H1 (cell line): Measurements from ENCODE around the gene CHMP4B. TPM values are rescaled to one million over a fixed set of nuclear protein-coding genes. Genes with fewer than 3 reads are reported as not detected.

ENCODE experiments used
- CTCF ChIA-PET: fragments of 300-600 bp; sonication (Branson Sonifier 250); formaldehyde crosslinking; loops from one replicate; lab custom pipeline; 2021; ENCODE audit not compliant: partially characterized antibody; lab: Charles Lee
- POLR2A ChIA-PET: fragments of 300-600 bp; sonication (Branson Sonifier 250); formaldehyde crosslinking; loops from one replicate; lab custom pipeline; 2021; ENCODE audit warnings: inconsistent platforms; ENCODE audit not compliant: partially characterized antibody; lab: Charles Lee
- DNase-seq, 2 experiments: peaks; one replicate each; pipeline versions ENCODE4 v3.0.0 to v3.0.0-alpha.2; 2010 to 2022; ENCODE audit warnings: low spot score in 2 of 2, low read depth in 1 of 2, mixed read lengths in 1 of 2
- FAIRE-seq: peaks from 2 replicates; lab custom pipeline; 2011; peaks lifted over from hg19 to GRCh38; lab: Jason Lieb, UNC
- H2AFZ ChIP-seq: 2 replicates; pipeline ENCODE4 v1.8.1; 2012; ENCODE audit warnings: low read length, inconsistent platforms
- H2AK5ac ChIP-seq: 2 replicates; pipeline ENCODE4 v1.6.1; 2013; ENCODE audit warnings: low read depth, low read length
- H2BK120ac ChIP-seq: replicated peaks from 2 replicates; pipeline ENCODE3; 2013; ENCODE audit warnings: low read depth, low read length, inconsistent platforms
- H2BK12ac ChIP-seq: 2 replicates; pipeline ENCODE4 v1.6.1; 2013; ENCODE audit warnings: low read depth, low read length
- H2BK15ac ChIP-seq: 2 replicates; pipeline ENCODE4 v1.6.1; 2013; ENCODE audit warnings: low read length
- H2BK20ac ChIP-seq: 2 replicates; pipeline ENCODE4 v1.6.1; 2013; ENCODE audit warnings: low read length
- H2BK5ac ChIP-seq: 2 replicates; pipeline ENCODE4 v1.6.1; 2013; ENCODE audit warnings: low read depth, low read length
- H3K14ac ChIP-seq: 2 replicates; pipeline ENCODE4 v1.6.1; 2013; ENCODE audit warnings: inconsistent platforms; ENCODE audit not compliant: insufficient read length
- H3K18ac ChIP-seq: 2 replicates; pipeline ENCODE4 v1.6.1; 2013; ENCODE audit warnings: low read length; ENCODE audit errors: extremely low read depth
- H3K23ac ChIP-seq: 2 replicates; pipeline ENCODE4 v1.6.1; 2013; ENCODE audit warnings: inconsistent platforms; ENCODE audit not compliant: insufficient read length
- H3K23me2 ChIP-seq: 2 replicates; pipeline ENCODE4 v1.6.1; 2013; ENCODE audit warnings: low read depth, low read length
- H3K27ac ChIP-seq: 2 replicates; pipeline ENCODE4 v1.6.1; 2011; ENCODE audit warnings: low read depth, low read length, inconsistent platforms
- H3K27me3 ChIP-seq, 4 experiments: replicated peaks in 1 of 4; 1 replicate in 1 of 4; 2 replicates in 3 of 4; pipeline versions ENCODE4 v1.6.1 to v1.8.1; 2011 to 2013; ENCODE audit warnings: low read length in 3 of 4, mild to moderate bottlenecking in 3 of 4, inconsistent platforms in 2 of 4, mixed read lengths in 2 of 4, moderate library complexity in 1 of 4; ENCODE audit not compliant: control insufficient read depth in 3 of 4, insufficient read depth in 3 of 4; ENCODE audit errors: extremely low read depth in 1 of 4
- H3K36me3 ChIP-seq, 4 experiments: 2 replicates each; pipeline versions ENCODE4 v1.6.1 to v1.8.1; 2011 to 2013; ENCODE audit warnings: mild to moderate bottlenecking in 4 of 4, low read length in 3 of 4, moderate library complexity in 2 of 4, control low read depth in 1 of 4, inconsistent platforms in 1 of 4; ENCODE audit not compliant: insufficient read depth in 4 of 4, control insufficient read depth in 2 of 4
- H3K4ac ChIP-seq: replicated peaks from 2 replicates; pipeline ENCODE3; 2013; ENCODE audit warnings: low read length, low read depth, mixed read lengths, inconsistent platforms; ENCODE audit not compliant: insufficient read length
- H3K4me1 ChIP-seq, 4 experiments: replicated peaks in 1 of 4; 1 replicate in 1 of 4; 2 replicates in 3 of 4; pipeline versions ENCODE4 v1.6.1 to v1.8.1; 2011 to 2013; ENCODE audit warnings: low read length in 3 of 4, inconsistent platforms in 2 of 4, mixed read lengths in 1 of 4; ENCODE audit not compliant: insufficient read depth in 4 of 4, control insufficient read depth in 3 of 4
- H3K4me2 ChIP-seq, 2 experiments: 2 replicates each; pipeline versions ENCODE4 v1.6.1 to v1.8.1; 2011 to 2013; ENCODE audit warnings: low read depth in 2 of 2, low read length in 2 of 2, control low read depth in 1 of 2, inconsistent platforms in 1 of 2, mild to moderate bottlenecking in 1 of 2; ENCODE audit not compliant: insufficient read depth in 1 of 2
- H3K4me3 ChIP-seq, 4 experiments: fragments of 200-600, 300-600 bp in 1 of 4; sonication (generic), shearing (Covaris generic), sonication (Bioruptor Twin) in 1 of 4; 2 replicates each; pipeline versions ENCODE4 v1.5.1 to v1.8.1; 2011 to 2016; ENCODE audit warnings: low read length in 4 of 4, low read depth in 3 of 4, control low read depth in 2 of 4, inconsistent platforms in 2 of 4, mild to moderate bottlenecking in 2 of 4, mixed read lengths in 1 of 4, moderate library complexity in 1 of 4; ENCODE audit not compliant: insufficient read depth in 2 of 4; ENCODE audit errors: extremely low read depth in 1 of 4
- H3K56ac ChIP-seq: replicated peaks from 2 replicates; pipeline ENCODE3; 2013; ENCODE audit warnings: low read depth, mild to moderate bottlenecking, mixed read lengths, low read length, inconsistent platforms; ENCODE audit not compliant: insufficient read length
- H3K79me1 ChIP-seq: 2 replicates; pipeline ENCODE4 v1.6.1; 2013; ENCODE audit warnings: low read depth, low read length, control low read depth
- H3K79me2 ChIP-seq, 2 experiments: 2 replicates each; pipeline versions ENCODE4 v1.6.1 to v1.8.1; 2012 to 2013; ENCODE audit warnings: low read length in 2 of 2, mild to moderate bottlenecking in 2 of 2, inconsistent platforms in 1 of 2; ENCODE audit not compliant: insufficient read depth in 2 of 2, control insufficient read depth in 1 of 2
- H3K9ac ChIP-seq, 4 experiments: replicated peaks in 1 of 4; 1 replicate in 1 of 4; 2 replicates in 3 of 4; pipeline versions ENCODE4 v1.6.1 to v1.8.1; 2011 to 2013; ENCODE audit warnings: low read depth in 3 of 4, low read length in 3 of 4, control low read depth in 2 of 4, mild to moderate bottlenecking in 2 of 4, moderate library complexity in 2 of 4, inconsistent platforms in 1 of 4; ENCODE audit errors: extremely low read depth in 1 of 4
- H3K9me3 ChIP-seq, 2 experiments: 2 replicates each; pipeline versions ENCODE4 v1.6.1 to v1.8.1; 2012 to 2013; ENCODE audit warnings: mild to moderate bottlenecking in 2 of 2, moderate library complexity in 2 of 2, control low read depth in 1 of 2, inconsistent platforms in 1 of 2, low read depth in 1 of 2, low read length in 1 of 2, mixed read lengths in 1 of 2; ENCODE audit not compliant: insufficient read depth in 2 of 2
- H4K20me1 ChIP-seq, 2 experiments: replicated peaks in 1 of 2; 2 replicates each; pipeline versions ENCODE3 to v1.8.1; 2011 to 2013; ENCODE audit warnings: inconsistent platforms in 2 of 2, low read length in 2 of 2, mild to moderate bottlenecking in 1 of 2; ENCODE audit not compliant: insufficient read depth in 2 of 2, control insufficient read depth in 1 of 2
- H4K5ac ChIP-seq: 2 replicates; pipeline ENCODE4 v1.6.1; 2013; ENCODE audit warnings: low read length, low read depth, mixed read lengths, inconsistent platforms; ENCODE audit not compliant: insufficient read length
- H4K8ac ChIP-seq: 2 replicates; pipeline ENCODE4 v1.8.0; 2013; ENCODE audit warnings: mild to moderate bottlenecking, moderate library complexity, low read length, inconsistent platforms; ENCODE audit not compliant: insufficient read depth; ENCODE audit errors: extremely low read depth
- H4K91ac ChIP-seq: replicated peaks from 2 replicates; pipeline ENCODE3; 2013; ENCODE audit warnings: low read length, mixed read lengths, inconsistent platforms; ENCODE audit not compliant: insufficient read length
- ATF2 ChIP-seq: IDR thresholded peaks from 2 replicates; pipeline ENCODE4 v1.6.1; 2012; ENCODE audit warnings: low read length, inconsistent platforms
- BCL11A ChIP-seq, 2 experiments: IDR thresholded peaks; one replicate each; pipeline ENCODE4 v1.6.1; 2011; ENCODE audit warnings: low read depth in 2 of 2, low read length in 2 of 2, mild to moderate bottlenecking in 2 of 2
- CBX5 ChIP-seq: fragments of 300-800, 300-1000 bp; sonication (generic); IDR thresholded peaks from 2 replicates; pipeline ENCODE4 v1.7.1; 2016; ENCODE audit warnings: antibody characterized with exemption, low read length, low read depth
- CTBP2 ChIP-seq: IDR thresholded peaks from 2 replicates; pipeline ENCODE4 v1.7.0; 2011; ENCODE audit warnings: borderline replicate concordance, mild to moderate bottlenecking, moderate library complexity, mixed read lengths, low read length; ENCODE audit not compliant: insufficient read depth, insufficient read length
- E2F6 ChIP-seq: IDR thresholded peaks from 2 replicates; pipeline ENCODE4 v1.6.1; 2012; ENCODE audit warnings: inconsistent platforms
- MAFK ChIP-seq: IDR thresholded peaks from 2 replicates; pipeline ENCODE4 v1.6.1; 2012; ENCODE audit warnings: low read depth, mild to moderate bottlenecking, improper control_type of control experiment, low read length
- RBBP5 ChIP-seq: IDR thresholded peaks from 2 replicates; pipeline ENCODE4 v1.7.1; 2012; ENCODE audit warnings: low read depth, mild to moderate bottlenecking, inconsistent platforms, low read length, moderate library complexity, borderline replicate concordance
- SP2 ChIP-seq: IDR thresholded peaks from 2 replicates; pipeline ENCODE4 v1.6.1; 2012; ENCODE audit warnings: mild to moderate bottlenecking, low read length, inconsistent platforms
- SRF ChIP-seq: IDR thresholded peaks from 2 replicates; pipeline ENCODE4 v1.6.1; 2011; ENCODE audit warnings: mild to moderate bottlenecking, low read depth, low read length, moderate library complexity
- TAF1 ChIP-seq: IDR thresholded peaks from 2 replicates; pipeline ENCODE4 v1.6.1; 2011; ENCODE audit warnings: mild to moderate bottlenecking, low read depth, low read length
- YY1 ChIP-seq: IDR thresholded peaks from 2 replicates; pipeline ENCODE4 v1.6.1; 2011; ENCODE audit warnings: low read depth, mild to moderate bottlenecking, low read length
- WGBS, 2 experiments: shearing (Covaris generic) in 1 of 2; methylation state at CpG; one replicate each; pipeline versions ENCODE4 v1.1.6 to v1.1.7; 2013 to 2015; ENCODE audit warnings: low lambda C conversion rate in 2 of 2, mixed read lengths in 2 of 2, inconsistent platforms in 1 of 2, low coverage in 1 of 2, missing lambda C conversion rate in 1 of 2; ENCODE audit not compliant: insufficient replicate concordance in 2 of 2, insufficient coverage in 1 of 2, insufficient read length in 1 of 2; ENCODE audit errors: extremely low coverage in 1 of 2, missing lambda C conversion rate in 1 of 2; 5-methylcytosine and 5-hydroxymethylcytosine counted together
- polyA plus RNA-seq, 7 experiments: library from polyadenylated mRNA; depleted of rRNA in 3 of 7; stranded (reverse) in 5 of 7; unstranded in 2 of 7; fragments of >200 nt in 5 of 7; fragments of 200-250 nt in 2 of 7; gene quantifications; 1 replicate in 5 of 7; 2 replicates in 1 of 7; 4 replicates in 1 of 7; pipeline versions ENCODE4 v1.2.1 to v1.2.3, GENCODE V29; 2011 to 2013; ENCODE audit warnings: missing spikeins in 2 of 7, mixed read lengths in 2 of 7
- total RNA-seq: library from RNA; stranded (reverse); fragmentation: NEBNext Ultra II Directional; extraction: Animal tissue kit (Norgen Biotek cat#: 25700); gene quantifications from 2 replicates; pipeline ENCODE4 v1.2.1, GENCODE V29; 2021

The CHMP4B gene
- total and polyA plus RNA-seq, 2 of the 8 experiments (the other 6 are each of a cell fraction or from before 2014, with no cell fraction given), result 38.6 to 66.3 TPM

DNA sequence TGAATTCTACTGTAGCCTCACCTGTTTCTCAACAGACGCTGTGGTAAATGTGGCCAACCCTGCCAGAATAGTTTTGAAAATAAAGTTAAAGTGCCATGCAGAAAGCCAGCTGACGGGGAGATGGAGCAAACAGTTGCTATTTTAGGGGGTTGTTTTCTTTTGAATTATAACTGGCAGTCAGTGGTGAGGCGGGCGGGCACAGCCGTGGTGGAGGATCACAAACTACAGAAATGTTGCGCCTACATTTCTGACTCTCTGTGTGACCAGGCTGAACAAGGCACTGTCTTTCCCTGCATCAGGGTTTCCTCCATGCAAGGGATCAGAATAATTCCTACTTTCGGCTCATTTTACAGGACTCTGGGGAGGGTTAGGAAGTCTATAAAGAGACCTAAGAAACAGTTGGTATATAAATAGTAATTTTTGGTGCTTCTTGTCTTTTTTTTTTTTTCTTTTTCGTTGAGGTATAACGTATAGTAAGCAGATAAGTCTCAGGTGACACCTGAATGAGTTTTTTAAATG lies 17.2 kb downstream of the CHMP4B start:
- DNase-seq, result no peak
- peaks cover 3 to 14% (median 6%) of the 10 kb centered on the region in 4 experiments; a peak in 4 of 7 replicates for H3K4me1 ChIP-seq
- no peak overlapping the region for H2BK15ac ChIP-seq
- no peak overlapping the region for H3K27ac ChIP-seq
- peaks cover 28% of the 10 kb centered on the region for H3K79me1 ChIP-seq
- no peak overlapping the region for H3K56ac ChIP-seq
- H4K5ac ChIP-seq, result no peak overlapping the region
- H2BK5ac ChIP-seq, result no peak overlapping the region
- no peak overlapping the region for H2AFZ ChIP-seq
- 92% methylated on average over 9 of the region's 9 CpGs; no CpG with 5 or more reads in 1 of the 2 experiments for WGBS, 2 experiments
- no peak for FAIRE-seq
- H2AK5ac ChIP-seq, result no peak overlapping the region
- H2BK120ac ChIP-seq, result no peak overlapping the region
- peaks cover 0 to 24% of the 10 kb centered on the region in 2 experiments for H4K20me1 ChIP-seq
- H3K4me3 ChIP-seq, result no peak overlapping the region
- CTCF ChIA-PET, result interaction anchor here (0.8 to 1.3 kb wide), 3 partner anchors 35 to 102 kb away, joined by 3 read pairs; no protein-coding TSS in a partner anchor
- no peaks in the 10 kb centered on the region for H3K23me2 ChIP-seq
- no peak overlapping the region for H4K91ac ChIP-seq
- no peak overlapping the region for H3K4me2 ChIP-seq
- H3K27me3 ChIP-seq, result no peaks in the 10 kb centered on the region
- no peak overlapping the region for H4K8ac ChIP-seq
- no peaks in the 10 kb centered on the region for H3K36me3 ChIP-seq
- no peak overlapping the region for H3K18ac ChIP-seq
- 0 out of 7 replicates have a peak overlapping the region, but pooled peaks of 1 of the 4 experiments have one; percentile 39 for H3K9ac ChIP-seq
- no peak overlapping the region for H3K4ac ChIP-seq
- POLR2A ChIA-PET, result interaction anchor here (1.0 to 1.2 kb wide), 2 partner anchors 15 kb away, joined by 3 read pairs; no protein-coding TSS in a partner anchor
- no peak overlapping the region for H3K14ac ChIP-seq
- H3K23ac ChIP-seq, result no peak overlapping the region
- no peaks in the 10 kb centered on the region for H3K9me3 ChIP-seq
- H2BK20ac ChIP-seq, result no peak overlapping the region
- H3K79me2 ChIP-seq, result peaks cover 3 to 71% of the 10 kb centered on the region in 2 experiments; a peak in 2 of 4 replicates
- H2BK12ac ChIP-seq, result no peak overlapping the region
- no peak for TF ChIP-seq MAFK
- no peak for TF ChIP-seq SRF
- no peak for TF ChIP-seq CBX5
- no peak for TF ChIP-seq BCL11A (IDR thresholded peaks at IDR 0.05; ENCODE audit: low read depth in 2 of 2, low read length in 2 of 2)
- TF ChIP-seq YY1, result no peak
- no peak for TF ChIP-seq ATF2
- TF ChIP-seq TAF1, result no peak
- no peak for TF ChIP-seq E2F6
- no peak for TF ChIP-seq CTBP2
- no peak for TF ChIP-seq RBBP5
- no peak for TF ChIP-seq SP2
